Astrocyte of the cerebellum (primary cell): ENCODE measurements around the gene NALCN.

Experiments
- DNase-seq: peaks from one replicate; pipeline ENCODE4 v3.0.0-alpha.2; 2011; ENCODE audit warnings: low read depth
- H3K4me3 ChIP-seq: 2 replicates; pipeline ENCODE4 v1.5.1; 2011; ENCODE audit warnings: mild to moderate bottlenecking, low read depth, low read length, moderate library complexity
- in situ Hi-C: cut with HindIII; loops from 2 replicates; pipeline ENCODE4 v1.10.0; 2017; ENCODE audit warnings: low sequenced_read_pairs
- TF ChIP-seq, protein P1 (sequence below): IDR thresholded peaks from 2 replicates; pipeline ENCODE4 v1.5.1; 2012; ENCODE audit warnings: low read length, low read depth, moderate library complexity, mild to moderate bottlenecking; ENCODE audit errors: missing control alignments

The NALCN gene

DNA sequence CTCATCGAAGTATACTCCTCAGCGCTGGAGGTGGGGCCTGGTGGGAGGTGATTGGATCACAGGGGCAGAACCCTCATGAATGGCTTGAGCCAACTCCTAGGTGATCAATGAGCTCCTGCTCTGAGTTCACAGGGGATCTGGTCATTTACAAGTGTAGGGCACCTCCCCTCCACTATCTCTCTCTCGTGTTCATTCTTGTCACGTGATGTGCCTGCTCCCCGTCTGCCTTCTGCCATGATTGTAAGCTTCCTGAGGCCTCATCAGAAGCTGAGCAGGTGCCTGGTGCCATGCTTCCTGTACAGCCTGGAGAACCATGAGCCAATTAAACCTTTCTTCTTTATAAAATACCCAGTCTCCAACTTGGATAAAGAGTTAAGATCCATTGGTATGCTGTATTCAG, 61.4 kb downstream of the NALCN start:
- no peak overlapping the region for H3K4me3 ChIP-seq
- TF ChIP-seq, protein P1, sequence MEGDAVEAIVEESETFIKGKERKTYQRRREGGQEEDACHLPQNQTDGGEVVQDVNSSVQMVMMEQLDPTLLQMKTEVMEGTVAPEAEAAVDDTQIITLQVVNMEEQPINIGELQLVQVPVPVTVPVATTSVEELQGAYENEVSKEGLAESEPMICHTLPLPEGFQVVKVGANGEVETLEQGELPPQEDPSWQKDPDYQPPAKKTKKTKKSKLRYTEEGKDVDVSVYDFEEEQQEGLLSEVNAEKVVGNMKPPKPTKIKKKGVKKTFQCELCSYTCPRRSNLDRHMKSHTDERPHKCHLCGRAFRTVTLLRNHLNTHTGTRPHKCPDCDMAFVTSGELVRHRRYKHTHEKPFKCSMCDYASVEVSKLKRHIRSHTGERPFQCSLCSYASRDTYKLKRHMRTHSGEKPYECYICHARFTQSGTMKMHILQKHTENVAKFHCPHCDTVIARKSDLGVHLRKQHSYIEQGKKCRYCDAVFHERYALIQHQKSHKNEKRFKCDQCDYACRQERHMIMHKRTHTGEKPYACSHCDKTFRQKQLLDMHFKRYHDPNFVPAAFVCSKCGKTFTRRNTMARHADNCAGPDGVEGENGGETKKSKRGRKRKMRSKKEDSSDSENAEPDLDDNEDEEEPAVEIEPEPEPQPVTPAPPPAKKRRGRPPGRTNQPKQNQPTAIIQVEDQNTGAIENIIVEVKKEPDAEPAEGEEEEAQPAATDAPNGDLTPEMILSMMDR: no peak
- DNase-seq: no peak
- in situ Hi-C loops: no loop called here

DNA sequence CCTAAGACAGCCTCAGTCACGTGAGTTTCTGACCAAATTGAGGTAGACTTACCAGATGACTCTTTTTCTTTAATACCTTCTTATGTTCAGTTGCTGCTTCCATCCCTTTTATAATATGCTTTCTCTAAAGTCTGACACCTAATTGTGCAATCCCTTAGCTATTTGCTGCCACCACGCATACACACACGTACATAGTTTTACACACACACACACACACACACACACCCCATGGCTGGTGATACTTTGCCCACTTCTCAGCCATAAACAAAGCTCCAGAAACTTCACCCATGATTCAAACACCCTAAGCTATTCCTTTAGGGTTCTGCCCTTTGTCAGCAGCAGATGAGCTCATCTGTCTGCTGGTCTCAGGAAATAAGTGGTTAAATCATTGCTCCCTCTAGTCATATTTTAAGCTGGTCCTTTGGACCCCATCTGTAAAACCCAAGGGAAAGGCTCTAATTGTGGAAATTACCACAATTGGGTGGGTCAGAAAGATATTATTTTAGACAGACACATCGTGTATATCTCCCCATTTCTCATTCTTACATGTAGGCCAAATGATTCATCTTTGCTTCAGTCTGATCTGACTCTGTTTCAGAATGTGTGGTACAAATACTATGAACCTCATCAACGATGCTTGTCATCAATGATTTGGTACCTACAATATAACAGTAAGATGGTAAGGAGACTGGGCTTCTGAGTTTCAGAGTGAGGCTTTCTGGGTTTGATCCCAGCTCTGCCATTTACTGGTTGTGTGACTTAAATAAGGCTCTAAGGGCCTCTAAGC, 69.2 kb downstream of the NALCN start:
- in situ Hi-C loops: no loop called here
- TF ChIP-seq, protein P1: no peak
- DNase-seq: no peak
- H3K4me3 ChIP-seq: no peak overlapping the region

DNA sequence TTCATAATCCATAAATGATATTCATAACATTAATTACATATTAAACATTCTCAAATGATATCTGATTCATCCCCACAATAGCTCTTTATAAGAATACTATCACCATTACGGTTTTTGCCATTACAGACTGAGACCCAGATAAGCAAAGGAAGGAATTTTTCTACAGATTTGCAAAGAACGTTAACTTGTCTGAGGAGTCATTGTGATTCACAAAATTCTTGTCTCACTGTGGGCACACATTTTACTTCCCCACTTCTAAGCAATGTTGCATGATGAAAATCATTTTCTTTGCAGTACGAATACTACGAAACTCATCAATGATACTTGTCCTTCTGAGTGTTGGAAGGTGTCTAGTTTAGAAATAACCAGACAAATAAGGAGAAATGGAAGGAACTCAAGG, 70.1 kb downstream of the NALCN start:
- TF ChIP-seq, protein P1: no peak
- DNase-seq: no peak
- in situ Hi-C loops: no loop called here
- no peak overlapping the region for H3K4me3 ChIP-seq

DNA sequence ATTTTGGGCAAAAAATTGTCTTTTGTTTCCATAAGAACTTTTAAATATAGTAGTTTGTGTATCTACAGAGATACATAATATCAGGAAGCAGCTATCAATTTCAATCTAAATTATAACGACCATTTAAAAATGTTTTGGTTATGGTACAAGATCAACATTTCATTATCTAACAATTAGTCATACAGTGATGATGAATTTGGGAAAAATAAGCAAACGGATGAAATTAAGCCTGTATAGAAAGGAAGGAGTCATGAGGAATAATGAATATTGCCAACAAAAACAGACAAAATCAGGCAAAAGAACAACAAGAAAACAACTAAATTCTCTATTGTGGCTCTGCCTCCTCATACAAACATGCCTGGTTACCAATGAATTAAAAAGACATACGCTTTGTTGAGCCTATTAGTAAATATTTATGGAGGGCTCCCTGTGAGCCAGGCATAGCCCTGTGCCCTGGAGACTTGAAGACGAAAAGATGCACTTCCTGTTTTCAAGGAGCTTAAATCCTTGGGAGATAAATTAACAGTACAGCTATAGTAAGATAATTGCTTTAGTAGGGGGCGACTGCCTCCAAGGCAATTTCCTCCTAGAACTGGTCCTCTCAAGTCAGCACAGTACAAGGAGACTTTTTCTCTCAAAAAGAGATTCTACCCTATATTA, 73.0 kb downstream of the NALCN start:
- TF ChIP-seq, protein P1: no peak
- in situ Hi-C loops: loop anchor here (5.0 kb wide), 1 partner anchor 36 kb away; no protein-coding TSS in a partner anchor
- no peak for DNase-seq

DNA sequence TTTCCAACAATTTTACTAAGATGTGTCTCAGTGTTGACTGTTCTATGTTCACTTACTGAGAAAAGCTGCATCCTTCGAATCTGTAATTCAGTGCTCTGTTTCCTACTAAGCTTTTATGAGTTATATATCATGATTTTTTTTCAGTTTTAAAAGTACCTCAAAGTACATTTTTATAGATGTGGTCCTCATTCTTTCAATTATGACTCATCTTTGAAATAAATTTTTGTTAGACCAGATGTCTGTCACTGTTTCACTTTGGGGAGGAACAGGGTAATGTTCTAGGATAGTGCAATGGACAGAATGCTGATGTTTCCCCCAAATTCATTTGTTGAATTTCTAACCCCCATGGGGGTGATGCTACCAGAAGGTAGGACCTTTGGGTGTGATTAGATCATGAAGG, 74.8 kb downstream of the NALCN start:
- in situ Hi-C loops: loop anchor here (5.0 kb wide), 1 partner anchor 34 kb away; no protein-coding TSS in a partner anchor
- TF ChIP-seq, protein P1: no peak
- no peak overlapping the region for H3K4me3 ChIP-seq
- no peak for DNase-seq

More for the DNA sequence above, 73.0 kb downstream of the NALCN start:
- H3K4me3 ChIP-seq: no peak overlapping the region

DNA sequence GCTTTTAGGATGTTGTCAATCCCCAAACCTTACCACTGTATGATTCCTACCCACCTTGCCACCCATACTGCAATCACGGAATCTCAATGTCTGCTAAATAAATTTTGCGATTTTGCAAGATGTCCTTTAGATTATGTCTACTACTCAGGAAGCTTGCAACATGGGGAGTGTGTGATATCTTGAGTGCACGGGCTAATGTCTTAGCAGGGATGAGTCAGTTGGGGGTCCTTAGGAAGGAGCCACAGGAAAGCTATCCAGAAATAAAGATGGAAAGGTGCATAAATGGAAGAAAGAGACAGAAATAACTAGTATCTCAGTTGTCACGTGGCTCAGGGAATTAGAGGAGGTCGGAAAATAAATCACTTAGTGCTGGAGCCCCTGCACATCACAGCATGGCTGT, 77.1 kb downstream of the NALCN start:
- DNase-seq: no peak
- in situ Hi-C loops: no loop called here
- TF ChIP-seq, protein P1: no peak
- H3K4me3 ChIP-seq: no peak overlapping the region
